ENCODE results near the gene TSPAN18. TPM values are rescaled to one million over a fixed set of nuclear protein-coding genes. Genes with fewer than 3 reads are reported as not detected.
A peak's percentile ranks its signal among the peaks of the same experiment; 100 is the strongest.

Gene TSPAN18
- polyA plus RNA-seq, 4 donors = 47.8 to 59.6 (median 53.6) TPM

DNA sequence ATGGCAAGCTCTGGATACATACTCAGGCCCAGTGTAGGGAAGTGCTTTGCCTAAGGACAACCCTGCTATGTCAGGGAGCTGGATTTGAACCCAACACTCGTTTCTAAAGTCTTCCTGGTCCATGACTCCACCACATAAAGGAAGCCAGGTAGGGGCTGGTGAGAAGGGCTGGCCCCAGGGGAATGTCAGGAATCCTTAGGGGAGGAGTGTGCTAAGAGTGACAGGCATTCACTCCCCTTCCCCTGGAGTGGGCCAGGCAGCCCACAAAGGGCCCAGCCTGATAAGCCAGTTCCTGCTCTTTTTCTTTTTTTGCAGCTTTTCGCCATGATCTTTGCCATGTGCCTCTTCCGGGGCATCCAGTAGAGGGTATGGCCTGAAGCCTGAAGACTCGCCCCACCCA is 202.1 kb downstream of the TSPAN18 start:
- no peak for DNase-seq (ENCODE audit: low read depth in 4 of 4, low spot score in 3 of 4)

DNA sequence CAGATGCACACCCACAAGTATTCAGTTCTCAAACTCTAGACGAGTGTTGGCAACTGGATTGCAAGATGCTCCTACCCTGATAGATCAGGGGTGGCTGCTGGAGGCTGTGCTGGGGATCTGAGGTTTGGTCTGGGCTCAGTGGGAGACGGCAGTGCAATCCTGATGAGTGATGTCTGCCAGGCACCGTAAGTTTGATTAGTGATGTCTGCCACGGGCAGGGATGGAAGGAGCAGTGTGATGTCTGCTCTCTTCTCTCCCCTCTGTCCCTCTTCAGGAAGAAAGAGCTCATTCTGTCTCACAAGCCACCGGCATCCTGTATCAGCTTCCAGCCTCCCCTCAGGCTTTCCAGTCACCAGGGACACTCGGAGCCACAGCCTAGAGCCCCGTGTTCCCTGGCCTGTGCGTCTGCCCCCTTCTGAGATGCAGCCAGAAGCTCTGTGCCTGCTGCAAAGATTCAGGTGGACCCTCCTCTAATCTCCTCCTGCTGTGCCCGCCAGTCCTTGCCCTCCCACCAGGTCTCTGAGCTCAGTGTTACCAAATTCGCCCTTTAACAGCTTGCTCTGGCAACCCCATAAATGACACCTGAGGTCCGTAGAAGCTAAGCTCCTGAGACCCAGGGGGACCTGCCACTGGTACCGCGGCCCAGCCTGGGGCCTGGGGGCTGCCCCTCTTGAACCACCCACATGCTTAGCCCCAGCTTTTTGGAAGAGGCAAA is 204.0 kb downstream of the TSPAN18 start:
- DNase-seq (ENCODE audit: low read depth in 4 of 4, low spot score in 3 of 4) = no peak

DNA sequence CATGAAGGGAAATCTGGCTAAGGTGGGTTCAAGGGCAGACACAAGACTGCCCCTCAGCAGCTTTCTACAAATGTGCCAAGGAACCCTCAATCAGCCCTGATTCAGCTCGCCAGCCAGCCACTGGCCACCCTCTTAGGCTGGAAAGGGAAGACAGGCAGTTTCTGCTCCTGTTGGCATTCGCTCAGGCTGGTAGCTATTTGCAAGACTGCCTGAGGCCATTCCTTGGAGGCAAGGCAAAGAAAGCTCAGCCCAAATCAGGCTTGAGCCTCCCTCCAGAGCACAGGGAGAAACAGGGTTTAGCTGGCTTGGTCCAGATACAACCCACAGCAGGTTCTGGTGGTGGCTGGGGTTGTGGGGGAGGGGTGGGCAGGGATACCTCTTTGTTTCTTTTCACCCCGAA is 204.7 kb downstream of the TSPAN18 start:
- DNase-seq (ENCODE audit: low read depth in 4 of 4, low spot score in 3 of 4) = no peak

DNA sequence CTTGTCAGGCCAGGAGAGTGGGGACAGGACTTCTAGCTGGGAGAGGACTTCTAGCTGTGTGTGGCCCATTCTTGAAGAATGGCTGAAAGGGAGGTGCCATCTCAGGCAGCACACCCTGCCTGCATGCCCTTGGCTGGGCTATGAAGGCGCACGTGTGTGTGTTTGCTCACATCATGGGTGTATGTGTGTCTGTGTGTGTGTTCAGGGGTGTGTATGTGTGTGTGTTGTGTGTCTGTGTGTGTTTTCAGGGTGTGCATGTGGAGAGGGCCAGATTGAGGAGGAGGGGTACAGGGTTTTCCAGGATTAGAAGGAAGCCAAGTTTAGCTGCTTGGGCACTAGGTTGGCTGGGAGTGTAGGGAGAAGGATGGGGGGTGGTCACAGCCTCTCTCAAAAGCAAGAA is 207.3 kb downstream of the TSPAN18 start:
- DNase-seq (ENCODE audit: low read depth in 4 of 4, low spot score in 3 of 4) = no peak

DNA sequence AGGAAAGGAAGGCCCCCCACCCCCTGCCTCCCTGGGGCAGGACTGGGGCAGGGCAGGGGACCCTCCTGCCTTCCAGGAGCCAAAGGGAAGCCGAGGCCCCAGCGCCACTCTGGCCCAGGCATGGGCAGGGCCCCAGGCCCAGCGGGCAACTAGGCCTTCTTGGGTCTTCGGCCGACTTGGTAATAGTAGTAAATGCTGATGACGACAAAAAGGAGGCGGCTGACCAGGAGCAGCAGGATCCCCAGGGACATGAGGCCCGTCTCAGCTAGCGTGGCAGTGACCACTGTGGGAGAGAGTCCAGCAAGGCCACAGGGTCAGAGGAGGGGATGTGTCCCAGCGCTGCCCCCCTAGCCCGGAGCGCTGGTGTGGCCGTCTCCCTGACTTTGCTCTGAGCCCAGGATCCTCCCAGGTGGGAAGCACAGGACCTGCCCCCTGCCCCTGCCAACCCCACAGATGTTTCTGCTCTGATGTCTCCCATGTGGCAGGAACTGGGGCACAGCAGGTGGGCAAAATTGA is 208.0 kb downstream of the TSPAN18 start:
- no peak for DNase-seq (ENCODE audit: low read depth in 4 of 4, low spot score in 3 of 4)

DNA sequence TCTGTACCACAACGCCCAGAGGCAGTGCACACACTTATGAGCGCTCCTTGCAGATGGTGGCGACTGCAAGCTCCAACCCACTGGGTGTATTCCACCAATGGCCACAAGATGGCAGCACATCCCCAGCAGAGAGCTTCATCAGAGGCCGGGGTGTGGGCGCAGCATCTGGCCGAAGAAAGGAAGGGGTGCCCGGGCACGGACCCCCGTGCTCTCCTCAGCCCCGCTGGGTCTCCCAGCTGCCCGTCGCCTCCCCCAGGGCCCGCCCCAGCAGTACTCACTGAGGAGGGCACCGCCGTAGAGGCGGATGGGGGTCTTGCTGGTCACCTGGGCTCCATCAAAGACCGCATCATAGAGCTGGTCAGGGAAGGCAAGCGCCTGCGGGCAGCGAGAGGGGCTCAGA is 209.8 kb downstream of the TSPAN18 start:
- DNase-seq (ENCODE audit: low read depth in 4 of 4, low spot score in 3 of 4) = peak in 1 of 4 donors; percentile 78

DNA sequence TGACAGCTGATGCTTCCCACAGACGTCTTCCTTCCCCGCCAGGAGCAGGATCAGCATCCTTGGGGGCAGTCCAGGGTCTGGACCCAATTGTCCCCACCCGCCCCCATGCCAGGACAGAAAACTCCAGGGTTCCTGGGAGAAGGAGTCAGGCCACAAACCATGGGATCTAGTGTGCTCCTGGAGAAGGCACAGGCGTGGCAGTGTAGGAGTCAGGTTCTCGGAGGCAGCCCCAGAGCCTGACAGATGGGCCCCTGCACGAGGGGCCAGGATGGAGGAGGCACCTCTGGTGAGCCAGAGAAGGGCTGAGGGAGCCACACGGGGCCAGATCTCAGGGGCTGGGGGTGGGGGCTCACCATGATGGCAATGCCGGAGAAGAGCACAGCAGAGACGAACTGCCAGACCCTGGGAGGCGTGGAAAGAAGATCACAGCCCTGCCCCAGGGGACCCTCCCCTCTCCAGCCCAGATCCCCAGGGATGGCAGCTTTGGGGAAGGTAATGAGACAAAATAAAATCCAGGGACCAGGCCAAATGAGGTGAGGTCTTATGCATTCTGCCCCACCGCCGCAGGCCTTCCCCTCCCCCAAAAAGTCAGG is 210.3 kb downstream of the TSPAN18 start:
- no peak for DNase-seq (ENCODE audit: low read depth in 4 of 4, low spot score in 3 of 4)

DNA sequence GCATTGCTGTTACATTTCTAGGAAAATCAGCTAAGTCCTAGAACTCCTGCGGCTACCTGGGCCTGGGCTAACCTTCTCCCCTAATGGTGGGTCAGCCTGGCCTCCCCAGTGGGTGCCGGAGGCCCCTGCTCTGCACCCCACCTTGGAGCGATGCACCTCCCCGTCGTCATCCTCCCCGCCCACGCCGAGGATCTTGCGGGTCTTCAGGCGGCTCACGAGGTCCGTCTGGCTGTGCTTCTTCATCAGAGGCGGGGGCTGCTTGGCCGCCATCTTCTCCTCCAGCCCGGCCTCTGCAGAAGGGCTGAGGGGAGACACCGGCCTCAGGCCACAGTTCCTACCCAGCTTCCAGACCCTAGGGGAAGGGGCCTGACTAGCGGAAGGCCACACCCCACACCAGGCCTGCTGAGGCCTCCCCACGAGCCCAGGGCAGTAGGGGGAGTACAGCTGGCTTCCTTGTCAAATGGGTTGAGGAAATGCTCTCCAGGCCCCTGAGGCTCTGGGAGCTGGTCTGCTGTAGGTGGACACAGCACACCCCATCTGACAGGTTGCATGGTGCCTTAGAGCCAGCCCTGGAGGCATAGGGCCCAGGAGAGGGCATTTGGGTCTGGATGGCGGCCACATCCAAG is 211.4 kb downstream of the TSPAN18 start:
- DNase-seq (ENCODE audit: low read depth in 4 of 4, low spot score in 3 of 4) = no peak

DNA sequence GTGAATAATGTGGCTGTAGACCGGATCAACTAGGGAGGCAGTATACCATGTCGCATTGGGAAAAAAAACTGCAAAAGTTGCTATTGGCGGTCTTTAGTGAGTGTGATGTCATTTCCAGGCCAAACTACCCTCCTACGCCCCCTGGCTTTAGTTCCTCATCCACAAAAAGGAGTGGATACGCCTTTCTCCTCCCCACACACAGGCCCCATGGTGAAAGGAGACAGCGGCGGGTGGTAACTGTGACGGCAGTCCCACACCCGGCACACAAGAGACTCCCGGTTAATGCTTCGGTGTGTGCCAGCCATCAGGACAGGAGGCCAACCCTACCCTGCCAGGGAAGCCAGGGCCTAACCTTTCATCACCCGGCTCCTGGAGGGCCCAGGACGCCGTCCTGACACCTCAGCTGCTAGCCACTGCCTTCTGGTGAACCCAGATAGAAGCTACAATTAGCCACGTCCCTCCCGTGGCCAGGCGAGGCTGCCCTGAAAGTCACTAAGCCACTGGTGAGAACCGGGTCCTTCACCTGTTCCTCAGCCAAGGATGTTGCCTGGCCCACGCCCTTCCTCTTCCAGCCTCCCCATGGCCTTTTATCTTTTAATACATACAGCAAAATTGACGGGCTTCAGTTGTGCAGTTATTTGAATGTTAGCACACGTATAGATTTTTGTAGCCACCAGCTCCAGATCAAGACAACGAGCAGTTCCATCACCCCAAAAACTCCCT is 213.1 kb downstream of the TSPAN18 start:
- DNase-seq (ENCODE audit: low read depth in 4 of 4, low spot score in 3 of 4) = no peak

DNA sequence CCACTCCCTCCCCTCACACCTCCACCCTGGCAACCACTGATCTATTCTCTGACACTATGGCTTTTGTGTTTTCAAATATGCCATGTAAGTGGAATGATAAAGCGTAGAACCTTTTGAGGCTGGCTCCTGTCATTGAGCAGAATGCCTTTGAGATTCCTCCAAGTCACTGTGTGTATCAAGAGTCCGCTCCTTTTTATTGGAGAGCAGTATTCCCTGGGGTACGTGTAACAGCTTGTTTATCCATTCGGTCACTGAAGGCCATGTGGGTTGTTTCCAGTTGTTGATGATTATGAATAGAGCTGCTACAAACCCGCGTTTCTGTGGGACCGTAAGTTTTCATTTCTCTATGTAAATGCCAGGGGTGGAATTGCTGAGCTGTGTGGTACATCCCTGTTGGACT is 213.6 kb downstream of the TSPAN18 start:
- no peak for DNase-seq (ENCODE audit: low read depth in 4 of 4, low spot score in 3 of 4)

DNA sequence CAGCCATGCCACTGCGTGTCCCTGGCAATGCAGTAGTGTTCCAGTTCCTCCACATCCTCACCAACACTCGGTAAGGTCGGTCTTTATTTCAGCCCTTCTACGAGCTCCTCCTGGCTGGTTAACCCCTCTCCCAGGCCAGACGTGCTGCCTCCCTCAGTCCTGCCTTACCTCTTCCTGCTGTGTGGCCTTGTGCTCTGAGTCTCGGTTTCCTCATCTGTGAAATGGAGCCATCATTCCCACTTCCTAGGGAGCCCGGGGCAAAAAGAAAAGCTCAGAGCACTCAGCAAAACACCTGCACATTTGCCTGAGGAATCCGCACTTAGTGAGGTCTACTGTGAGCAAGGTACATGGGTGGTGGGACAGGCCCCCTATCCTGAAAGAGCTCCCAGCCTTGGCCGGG is 214.1 kb downstream of the TSPAN18 start:
- no peak for DNase-seq (ENCODE audit: low read depth in 4 of 4, low spot score in 3 of 4)

DNA sequence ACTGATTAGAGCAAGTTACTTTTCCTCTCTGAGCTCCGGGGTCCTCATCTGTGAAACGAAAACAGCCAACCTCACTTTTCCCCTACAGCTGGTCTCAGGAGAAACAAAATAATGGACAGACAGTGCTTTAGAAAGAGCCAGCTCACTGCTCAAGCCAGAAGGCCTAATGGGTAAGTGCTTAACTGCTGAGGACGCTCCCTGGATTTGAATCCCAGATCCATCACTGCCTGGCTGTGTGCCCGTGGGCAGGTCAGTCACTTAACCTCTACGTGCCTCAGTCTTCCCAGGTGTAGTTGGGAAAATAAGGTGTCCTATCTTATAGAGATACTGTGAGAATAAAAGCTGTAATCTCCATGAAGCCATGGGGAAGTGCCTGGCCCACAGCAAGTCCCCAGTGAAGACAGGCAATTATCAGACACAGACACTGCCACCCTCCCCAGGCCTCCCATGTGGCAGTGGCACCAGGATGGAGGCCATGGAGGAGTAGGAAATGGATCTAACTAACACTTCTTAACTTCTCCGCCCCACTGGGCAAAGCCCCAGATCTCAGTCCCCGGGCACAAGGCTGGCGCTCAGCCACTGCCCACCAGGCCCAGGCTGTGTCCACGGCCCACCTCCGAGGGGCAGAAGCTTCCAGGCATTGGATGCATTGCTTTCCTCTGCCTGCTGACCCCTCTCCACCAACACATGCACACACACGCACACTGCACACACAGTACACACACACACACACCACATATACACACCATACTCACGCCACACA is 214.7 kb downstream of the TSPAN18 start:
- DNase-seq (ENCODE audit: low read depth in 4 of 4, low spot score in 3 of 4) = no peak

DNA sequence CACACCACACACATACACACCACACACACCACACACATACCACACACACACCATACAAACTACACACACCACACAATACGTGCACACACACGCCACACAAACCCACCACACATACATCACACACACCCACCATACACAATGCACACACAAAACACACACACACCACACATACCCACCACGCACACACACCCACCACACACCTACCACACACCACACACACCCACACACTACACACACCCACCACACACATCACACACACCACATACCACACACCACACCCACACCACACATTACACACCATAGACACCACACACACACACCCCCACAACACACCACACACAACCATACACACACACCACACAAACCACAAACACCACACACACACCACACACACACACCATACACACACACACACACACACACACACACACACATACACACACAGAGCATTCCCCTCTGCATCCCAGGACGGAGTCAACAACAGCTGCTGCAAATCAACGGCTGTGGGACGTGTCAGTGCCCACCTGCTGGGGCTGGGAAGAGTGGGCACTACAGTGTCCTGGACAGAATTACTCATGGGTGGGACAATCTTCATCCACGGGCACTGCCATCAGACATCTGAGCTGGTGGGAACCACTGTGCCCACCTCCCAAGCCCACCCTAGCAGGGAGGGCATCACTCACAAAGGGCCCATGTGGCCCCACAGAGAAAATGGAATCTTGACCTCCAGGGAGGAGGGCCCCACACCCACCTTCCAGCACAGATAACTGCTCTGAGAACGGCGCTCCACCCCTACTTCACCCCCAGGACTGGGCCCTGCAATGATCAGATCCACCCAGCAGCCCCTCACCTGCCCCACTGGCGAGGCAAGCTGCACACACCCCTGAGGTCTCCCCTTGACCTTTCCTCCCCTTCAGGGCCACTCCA is 215.5 kb downstream of the TSPAN18 start:
- no peak for DNase-seq (ENCODE audit: low read depth in 4 of 4, low spot score in 3 of 4)

DNA sequence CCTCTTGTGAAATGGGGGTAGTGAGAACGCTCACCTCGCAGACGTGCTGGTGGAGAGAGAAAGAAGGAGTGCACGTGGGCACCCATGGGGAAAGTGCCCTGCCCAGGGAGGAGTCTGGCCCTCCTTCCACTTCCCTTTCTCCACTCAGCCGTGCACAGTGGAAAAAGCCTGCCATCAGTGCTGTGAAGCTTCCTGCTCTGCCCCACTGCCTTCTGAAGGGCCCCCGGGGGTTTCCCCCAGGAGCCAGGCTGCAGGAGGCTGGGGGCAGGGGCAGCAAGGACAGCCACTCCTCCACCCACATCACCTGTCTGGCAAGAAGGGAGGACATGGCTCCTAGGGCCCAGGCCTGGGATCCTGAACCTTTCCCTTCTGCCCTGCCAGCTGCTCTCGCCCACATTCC is 216.4 kb downstream of the TSPAN18 start:
- no peak for DNase-seq (ENCODE audit: low read depth in 4 of 4, low spot score in 3 of 4)

DNA sequence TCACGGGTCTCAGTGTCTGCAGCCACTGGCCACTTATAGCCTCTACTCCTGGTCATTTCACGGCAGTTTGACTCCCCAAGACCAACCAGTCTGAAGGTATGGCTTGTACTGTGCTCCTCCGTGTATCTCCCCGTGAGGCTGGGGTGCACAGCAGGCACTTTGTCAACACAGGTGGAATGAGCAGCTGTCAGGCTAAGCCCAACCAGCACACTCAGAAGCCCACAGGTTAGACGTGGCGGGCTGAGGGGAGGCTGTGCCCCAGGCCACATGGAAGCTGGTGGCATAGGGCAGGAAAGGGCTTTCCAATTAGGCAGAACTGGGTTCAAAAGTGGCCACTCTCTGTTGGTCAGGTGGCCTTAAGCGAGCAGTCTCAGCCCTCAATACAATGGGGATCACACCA is 216.9 kb downstream of the TSPAN18 start:
- DNase-seq (ENCODE audit: low read depth in 4 of 4, low spot score in 3 of 4) = no peak

DNA sequence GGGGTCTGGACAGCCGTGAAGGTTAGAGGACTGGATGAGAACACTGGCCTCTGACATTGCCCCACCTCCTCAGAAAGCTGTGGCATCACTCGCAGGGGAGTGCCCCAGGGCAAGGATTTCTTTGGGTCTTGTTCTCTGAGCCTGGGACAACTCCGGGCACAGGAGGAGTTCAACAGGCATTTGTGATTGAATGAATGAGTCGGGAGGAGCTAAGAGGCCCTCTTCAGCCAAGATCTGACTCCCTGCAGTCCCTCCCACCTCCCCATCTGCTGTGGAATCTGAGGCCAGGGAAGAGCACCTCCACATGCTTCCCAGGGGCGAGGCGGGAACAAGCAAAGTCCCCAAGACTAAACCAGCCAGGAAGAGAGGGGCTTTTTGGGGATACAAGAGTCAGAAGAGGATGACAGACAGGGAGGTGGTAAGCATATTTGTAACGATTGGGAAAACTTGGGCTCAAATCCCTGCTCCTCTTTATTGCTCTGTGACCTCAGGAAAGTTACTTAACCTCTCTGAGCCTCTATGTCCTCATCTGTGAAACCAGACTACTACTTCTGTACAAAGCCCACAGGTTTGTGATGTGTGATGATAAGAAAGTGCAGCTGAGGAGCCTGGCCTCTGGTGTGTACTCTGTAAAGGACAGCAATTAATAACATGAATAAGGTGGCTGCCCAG is 217.6 kb downstream of the TSPAN18 start:
- DNase-seq (ENCODE audit: low read depth in 4 of 4, low spot score in 3 of 4) = no peak

DNA sequence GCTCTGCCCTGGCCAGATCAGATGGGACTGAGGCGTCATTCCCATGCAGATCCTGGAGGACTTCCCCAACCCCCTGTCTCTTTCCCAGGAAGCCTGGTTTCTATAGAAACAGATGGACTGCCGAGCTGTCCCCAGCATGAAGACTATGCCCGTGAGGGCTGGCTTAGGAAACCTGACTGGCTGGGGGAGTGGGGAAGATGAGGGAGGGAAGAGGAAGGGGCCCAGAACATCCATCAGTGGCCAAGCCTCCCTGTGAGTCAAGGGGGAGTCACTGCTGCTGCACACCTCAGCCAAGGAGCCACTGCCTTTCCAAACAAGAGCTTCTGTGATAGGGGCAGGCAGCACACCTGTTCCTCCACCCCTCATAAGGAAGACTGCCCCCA is 218.1 kb downstream of the TSPAN18 start:
- no peak for DNase-seq (ENCODE audit: low read depth in 4 of 4, low spot score in 3 of 4)

DNA sequence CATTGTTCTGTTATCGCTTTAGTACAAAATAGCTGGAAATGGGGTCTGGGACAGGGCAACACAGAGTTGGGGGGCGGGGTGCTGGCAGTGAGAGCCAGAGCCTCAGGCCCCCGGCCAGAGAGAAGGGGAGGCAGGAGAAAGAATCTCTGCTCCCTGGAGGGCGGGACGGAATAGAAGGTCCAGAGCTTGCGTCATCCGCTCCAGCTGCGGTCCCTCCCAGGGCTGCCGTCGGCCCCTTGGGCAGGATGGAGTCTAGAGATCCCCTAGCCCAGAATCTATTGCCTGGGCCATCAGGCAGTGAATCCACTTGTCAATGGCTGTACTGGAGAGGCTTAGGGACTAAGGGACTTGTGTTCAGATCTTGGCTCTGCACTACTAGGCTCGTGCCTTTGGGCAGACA is 218.9 kb downstream of the TSPAN18 start:
- no peak for DNase-seq (ENCODE audit: low read depth in 4 of 4, low spot score in 3 of 4)

DNA sequence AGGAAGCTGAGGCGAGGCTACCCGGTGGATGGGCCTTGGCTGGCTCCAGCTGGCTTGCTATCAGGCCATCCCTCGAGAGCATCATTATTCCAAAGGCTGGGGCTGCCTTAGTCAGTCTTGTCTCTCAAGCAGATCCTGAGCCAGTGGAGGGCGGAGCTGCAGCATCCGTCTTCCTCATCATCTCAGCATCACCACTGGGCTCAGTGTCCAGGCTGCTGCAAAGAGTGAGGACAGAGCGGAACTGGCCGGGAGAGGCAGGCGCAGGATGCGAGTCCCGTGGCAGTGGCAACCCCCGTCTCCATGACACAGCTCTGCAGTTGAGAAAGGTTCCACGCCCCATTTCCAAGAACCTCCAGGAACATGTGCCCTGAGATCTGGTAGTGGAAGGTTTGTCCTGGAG is 219.5 kb downstream of the TSPAN18 start:
- no peak for DNase-seq (ENCODE audit: low read depth in 4 of 4, low spot score in 3 of 4)
